ENCODE results near the gene SEMA3D. TPM values are rescaled to one million over a fixed set of nuclear protein-coding genes. Genes with fewer than 3 reads are reported as not detected.

SEMA3D gene
- total RNA-seq, 1 donor from 2014 or later, result 9.1 TPM

DNA sequence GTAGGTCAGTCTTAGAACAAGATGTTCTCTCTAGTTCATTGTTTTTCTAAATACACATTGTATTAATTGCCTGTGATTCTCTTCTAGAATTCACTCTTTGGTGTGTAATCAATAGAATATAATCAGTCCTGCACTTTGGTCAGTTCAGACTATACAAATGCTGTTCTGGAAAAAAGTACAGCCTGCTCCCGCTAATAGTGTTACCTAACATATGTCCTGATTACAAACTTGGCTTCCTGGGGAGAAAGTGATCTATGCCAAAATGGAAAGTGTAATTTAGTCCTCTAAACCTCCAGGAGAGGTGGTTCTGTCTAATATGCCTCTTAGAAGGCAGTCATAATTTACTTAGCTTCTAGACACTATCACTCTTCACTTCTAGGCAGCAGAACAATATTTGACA, 215.5 kb downstream of the SEMA3D start:
- Histone ChIP-seq H3K36me3 (ENCODE audit: insufficient read depth, low read length) (no peaks in the 10 kb centered on the region), H3K4me3 (ENCODE audit: insufficient read depth, low read depth, low read length) (no peak overlapping the region), H3K27ac (ENCODE audit: low read depth, low read length) (no peak overlapping the region), H3K9me3 (ENCODE audit: insufficient read depth, low read depth, low read length) (no peaks in the 10 kb centered on the region), H3K9ac (ENCODE audit: low read length) (no peak overlapping the region), H2AFZ (ENCODE audit: low read depth, low read length) (no peak overlapping the region), H4K20me1 (ENCODE audit: insufficient read depth, low read length) (no peaks in the 10 kb centered on the region), H3K4me1 (ENCODE audit: insufficient read depth, low read length) (no peaks in the 10 kb centered on the region), H3K4me2 (ENCODE audit: low read length) (no peak overlapping the region), H3K27me3 (ENCODE audit: insufficient read depth, low read length) (no peaks in the 10 kb centered on the region), H3K79me2 (ENCODE audit: insufficient read depth, low read length) (no peaks in the 10 kb centered on the region)
- Mint-ChIP-seq H3K27me3 (ENCODE audit: low read depth, unreplicated experiment) (no peaks in the 10 kb centered on the region), H3K9me3 (ENCODE audit: unreplicated experiment) (no peaks in the 10 kb centered on the region), H3K36me3 (ENCODE audit: low read depth, unreplicated experiment) (no peaks in the 10 kb centered on the region), H3K4me3 (ENCODE audit: unreplicated experiment) (no peak overlapping the region), H3K27ac (ENCODE audit: unreplicated experiment) (no peak overlapping the region), H3K4me1 (ENCODE audit: low read depth, unreplicated experiment) (no peaks in the 10 kb centered on the region)
- no peak for FAIRE-seq
- TF ChIP-seq, protein P1, sequence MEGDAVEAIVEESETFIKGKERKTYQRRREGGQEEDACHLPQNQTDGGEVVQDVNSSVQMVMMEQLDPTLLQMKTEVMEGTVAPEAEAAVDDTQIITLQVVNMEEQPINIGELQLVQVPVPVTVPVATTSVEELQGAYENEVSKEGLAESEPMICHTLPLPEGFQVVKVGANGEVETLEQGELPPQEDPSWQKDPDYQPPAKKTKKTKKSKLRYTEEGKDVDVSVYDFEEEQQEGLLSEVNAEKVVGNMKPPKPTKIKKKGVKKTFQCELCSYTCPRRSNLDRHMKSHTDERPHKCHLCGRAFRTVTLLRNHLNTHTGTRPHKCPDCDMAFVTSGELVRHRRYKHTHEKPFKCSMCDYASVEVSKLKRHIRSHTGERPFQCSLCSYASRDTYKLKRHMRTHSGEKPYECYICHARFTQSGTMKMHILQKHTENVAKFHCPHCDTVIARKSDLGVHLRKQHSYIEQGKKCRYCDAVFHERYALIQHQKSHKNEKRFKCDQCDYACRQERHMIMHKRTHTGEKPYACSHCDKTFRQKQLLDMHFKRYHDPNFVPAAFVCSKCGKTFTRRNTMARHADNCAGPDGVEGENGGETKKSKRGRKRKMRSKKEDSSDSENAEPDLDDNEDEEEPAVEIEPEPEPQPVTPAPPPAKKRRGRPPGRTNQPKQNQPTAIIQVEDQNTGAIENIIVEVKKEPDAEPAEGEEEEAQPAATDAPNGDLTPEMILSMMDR (IDR thresholded peaks at IDR 0.05; ENCODE audit: insufficient read depth, low read depth, low read length), result no peak
- TF ChIP-seq EZH2 (IDR thresholded peaks at IDR 0.05; ENCODE audit: insufficient read depth, low read length), result no peak
- no peak for DNase-seq (ENCODE audit: low read depth)

GRCh38 chr7:84970670-84971069, 216.2 kb downstream of the SEMA3D start:
- FAIRE-seq (no peak), DNase-seq (ENCODE audit: low read depth) (peak; percentile 14)
- TF ChIP-seq, protein P1 (IDR thresholded peaks at IDR 0.05; ENCODE audit: insufficient read depth, low read depth, low read length), result no peak
- no peak for TF ChIP-seq EZH2 (IDR thresholded peaks at IDR 0.05; ENCODE audit: insufficient read depth, low read length)
- H3K4me2 ChIP-seq (ENCODE audit: low read length), result no peak overlapping the region
- H3K4me3 Mint-ChIP-seq (ENCODE audit: unreplicated experiment), result no peak overlapping the region
- no peaks in the 10 kb centered on the region for H3K36me3 Mint-ChIP-seq (ENCODE audit: low read depth, unreplicated experiment)
- no peaks in the 10 kb centered on the region for H3K9me3 Mint-ChIP-seq (ENCODE audit: unreplicated experiment)
- H2AFZ ChIP-seq (ENCODE audit: low read depth, low read length), result no peak overlapping the region
- H4K20me1 ChIP-seq (ENCODE audit: insufficient read depth, low read length), result no peaks in the 10 kb centered on the region
- H3K9me3 ChIP-seq (ENCODE audit: insufficient read depth, low read depth, low read length), result no peaks in the 10 kb centered on the region
- H3K9ac ChIP-seq (ENCODE audit: low read length), result no peak overlapping the region
- no peaks in the 10 kb centered on the region for H3K27me3 Mint-ChIP-seq (ENCODE audit: low read depth, unreplicated experiment)
- H3K27ac ChIP-seq (ENCODE audit: low read depth, low read length), result no peak overlapping the region
- no peak overlapping the region for H3K4me3 ChIP-seq (ENCODE audit: insufficient read depth, low read depth, low read length)
- no peaks in the 10 kb centered on the region for H3K36me3 ChIP-seq (ENCODE audit: insufficient read depth, low read length)
- no peaks in the 10 kb centered on the region for H3K4me1 ChIP-seq (ENCODE audit: insufficient read depth, low read length)
- no peaks in the 10 kb centered on the region for H3K4me1 Mint-ChIP-seq (ENCODE audit: low read depth, unreplicated experiment)
- H3K27me3 ChIP-seq (ENCODE audit: insufficient read depth, low read length), result no peaks in the 10 kb centered on the region
- H3K27ac Mint-ChIP-seq (ENCODE audit: unreplicated experiment), result no peak overlapping the region
- H3K79me2 ChIP-seq (ENCODE audit: insufficient read depth, low read length), result no peaks in the 10 kb centered on the region

GRCh38 chr7:84953234-84953633, 233.6 kb downstream of the SEMA3D start:
- H3K4me1 Mint-ChIP-seq (ENCODE audit: low read depth, unreplicated experiment), result peaks cover 17% of the 10 kb centered on the region
- H3K27ac Mint-ChIP-seq (ENCODE audit: unreplicated experiment), result no peak overlapping the region
- Histone ChIP-seq H3K27ac (ENCODE audit: low read depth, low read length) (no peak overlapping the region), H3K9ac (ENCODE audit: low read length) (no peak overlapping the region), H3K36me3 (ENCODE audit: insufficient read depth, low read length) (no peaks in the 10 kb centered on the region), H4K20me1 (ENCODE audit: insufficient read depth, low read length) (no peaks in the 10 kb centered on the region), H3K9me3 (ENCODE audit: insufficient read depth, low read depth, low read length) (no peaks in the 10 kb centered on the region), H3K79me2 (ENCODE audit: insufficient read depth, low read length) (no peaks in the 10 kb centered on the region), H3K4me2 (ENCODE audit: low read length) (no peak overlapping the region), H2AFZ (ENCODE audit: low read depth, low read length) (no peak overlapping the region), H3K27me3 (ENCODE audit: insufficient read depth, low read length) (no peaks in the 10 kb centered on the region), H3K4me3 (ENCODE audit: insufficient read depth, low read depth, low read length) (no peak overlapping the region), H3K4me1 (ENCODE audit: insufficient read depth, low read length) (no peaks in the 10 kb centered on the region)
- H3K9me3 Mint-ChIP-seq (ENCODE audit: unreplicated experiment), result no peaks in the 10 kb centered on the region
- TF ChIP-seq, protein P1 (IDR thresholded peaks at IDR 0.05; ENCODE audit: insufficient read depth, low read depth, low read length), result no peak
- TF ChIP-seq EZH2 (IDR thresholded peaks at IDR 0.05; ENCODE audit: insufficient read depth, low read length), result no peak
- H3K27me3 Mint-ChIP-seq (ENCODE audit: low read depth, unreplicated experiment), result no peaks in the 10 kb centered on the region
- H3K4me3 Mint-ChIP-seq (ENCODE audit: unreplicated experiment), result no peak overlapping the region
- FAIRE-seq (no peak), DNase-seq (ENCODE audit: low read depth) (no peak)
- no peaks in the 10 kb centered on the region for H3K36me3 Mint-ChIP-seq (ENCODE audit: low read depth, unreplicated experiment)
